DMS 273 treated with DMSO at 0.1 percent for 48 hours (cell line): ENCODE measurements around the gene NAA38.

Experiments used
- DNase-seq: peaks from one replicate; lab custom pipeline; 2025; lab: John Stamatoyannopoulos, UW

Gene NAA38, protein sequence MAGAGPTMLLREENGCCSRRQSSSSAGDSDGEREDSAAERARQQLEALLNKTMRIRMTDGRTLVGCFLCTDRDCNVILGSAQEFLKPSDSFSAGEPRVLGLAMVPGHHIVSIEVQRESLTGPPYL

GRCh38 chr17:7856811-7857712, at the start of gene NAA38:
NAA38 (minus strand) TSS chr17:7857559; CDS start chr17:7857463, 96 bp downstream.
- peak; percentile 97 for DNase-seq

DNA sequence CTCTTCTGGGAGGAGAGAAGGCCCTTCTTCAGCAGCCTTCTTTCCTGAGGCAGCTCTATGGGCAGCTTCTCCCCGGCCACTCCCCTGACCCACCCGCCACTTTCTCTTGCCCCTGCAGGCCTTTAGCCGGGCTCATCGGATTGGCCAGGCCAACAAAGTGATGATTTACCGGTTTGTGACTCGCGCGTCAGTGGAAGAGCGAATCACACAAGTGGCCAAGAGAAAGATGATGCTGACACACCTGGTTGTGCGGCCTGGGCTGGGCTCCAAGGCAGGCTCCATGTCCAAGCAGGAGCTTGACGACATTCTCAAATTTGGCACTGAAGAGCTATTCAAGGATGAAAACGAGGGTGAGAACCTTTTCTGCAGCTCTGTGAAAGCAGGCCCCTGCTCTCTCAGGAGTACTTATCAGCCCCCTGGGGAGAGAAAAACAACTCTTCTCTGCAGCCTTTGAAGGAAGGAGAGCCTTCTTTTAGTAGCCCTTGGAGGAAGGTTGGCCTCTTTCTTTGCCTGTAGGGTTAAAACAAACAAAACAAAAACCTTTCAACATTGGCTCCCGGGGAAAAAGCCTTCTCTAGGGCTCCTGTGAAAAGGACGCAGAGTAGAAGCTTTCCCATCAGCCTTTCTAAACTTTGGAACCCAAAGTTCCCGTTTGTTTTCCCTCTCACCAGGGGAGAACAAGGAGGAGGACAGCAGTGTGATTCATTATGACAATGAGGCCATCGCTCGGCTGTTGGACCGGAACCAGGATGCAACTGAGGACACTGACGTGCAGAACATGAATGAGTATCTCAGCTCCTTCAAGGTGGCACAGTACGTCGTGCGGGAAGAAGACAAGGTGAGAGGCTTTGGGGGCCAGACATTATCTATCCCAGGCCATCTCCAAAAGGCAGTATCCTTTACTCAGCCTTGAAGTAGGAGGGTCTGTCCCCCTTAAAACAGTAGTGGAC, 46.1 kb upstream of the NAA38 start:
- no peak for DNase-seq

GRCh38 chr17:7897773-7898172, 40.4 kb upstream of the NAA38 start:
- no peak for DNase-seq

DNA sequence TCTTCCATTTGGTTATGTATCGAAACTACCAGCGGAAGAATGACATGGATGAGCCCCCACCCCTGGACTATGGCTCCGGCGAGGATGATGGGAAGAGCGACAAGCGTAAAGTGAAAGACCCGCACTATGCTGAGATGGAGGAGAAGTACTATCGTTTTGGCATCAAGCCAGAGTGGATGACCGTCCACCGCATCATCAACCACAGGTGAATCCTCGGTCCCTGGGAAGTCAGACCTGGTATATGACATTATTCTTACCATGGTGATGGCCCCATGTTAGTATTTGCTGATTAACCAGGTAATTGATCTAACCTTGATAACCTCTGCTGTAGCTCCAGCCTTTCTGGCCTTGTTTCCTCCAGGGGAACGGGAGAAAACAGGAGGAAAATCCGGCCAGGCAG, 39.7 kb upstream of the NAA38 start:
- DNase-seq: no peak

GRCh38 chr17:7894866-7895265, 37.5 kb upstream of the NAA38 start:
- no peak for DNase-seq

GRCh38 chr17:7894226-7894625, 36.9 kb upstream of the NAA38 start:
- no peak for DNase-seq

DNA sequence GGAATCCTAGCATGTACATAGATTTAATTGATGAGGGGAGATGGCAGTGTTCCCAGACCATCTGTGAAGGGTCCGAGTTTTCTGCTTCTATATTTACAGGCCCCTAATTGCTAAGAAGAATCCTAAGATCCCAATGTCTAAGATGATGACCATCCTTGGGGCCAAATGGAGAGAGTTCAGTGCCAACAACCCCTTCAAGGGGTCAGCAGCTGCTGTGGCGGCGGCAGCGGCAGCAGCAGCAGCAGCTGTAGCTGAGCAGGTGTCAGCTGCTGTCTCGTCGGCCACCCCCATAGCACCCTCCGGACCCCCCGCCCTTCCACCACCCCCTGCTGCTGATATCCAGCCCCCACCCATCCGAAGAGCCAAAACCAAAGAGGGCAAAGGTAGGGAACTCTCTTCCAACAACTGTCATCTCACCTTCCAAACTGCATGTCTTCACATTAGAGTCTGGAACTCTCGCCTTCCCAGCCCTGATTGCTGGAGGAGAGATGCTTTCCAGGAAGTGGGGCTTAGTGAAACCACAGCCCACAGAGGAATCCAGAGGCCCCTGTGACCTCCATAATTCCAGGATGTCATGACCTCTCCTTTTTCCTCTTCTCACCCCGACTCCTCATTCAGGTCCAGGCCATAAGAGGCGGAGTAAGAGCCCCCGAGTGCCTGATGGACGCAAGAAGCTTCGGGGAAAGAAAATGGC, 36.0 kb upstream of the NAA38 start:
- no peak for DNase-seq

GRCh38 chr17:7889166-7889955, 32.0 kb upstream of the NAA38 start:
- peak; percentile 91 for DNase-seq

GRCh38 chr17:7888184-7888920, 31.0 kb upstream of the NAA38 start, which contains the start of gene CHD3:
CHD3 (plus strand) TSS chr17:7888789; CDS start chr17:7889001, 212 bp downstream.
- DNase-seq: no peak

DNA sequence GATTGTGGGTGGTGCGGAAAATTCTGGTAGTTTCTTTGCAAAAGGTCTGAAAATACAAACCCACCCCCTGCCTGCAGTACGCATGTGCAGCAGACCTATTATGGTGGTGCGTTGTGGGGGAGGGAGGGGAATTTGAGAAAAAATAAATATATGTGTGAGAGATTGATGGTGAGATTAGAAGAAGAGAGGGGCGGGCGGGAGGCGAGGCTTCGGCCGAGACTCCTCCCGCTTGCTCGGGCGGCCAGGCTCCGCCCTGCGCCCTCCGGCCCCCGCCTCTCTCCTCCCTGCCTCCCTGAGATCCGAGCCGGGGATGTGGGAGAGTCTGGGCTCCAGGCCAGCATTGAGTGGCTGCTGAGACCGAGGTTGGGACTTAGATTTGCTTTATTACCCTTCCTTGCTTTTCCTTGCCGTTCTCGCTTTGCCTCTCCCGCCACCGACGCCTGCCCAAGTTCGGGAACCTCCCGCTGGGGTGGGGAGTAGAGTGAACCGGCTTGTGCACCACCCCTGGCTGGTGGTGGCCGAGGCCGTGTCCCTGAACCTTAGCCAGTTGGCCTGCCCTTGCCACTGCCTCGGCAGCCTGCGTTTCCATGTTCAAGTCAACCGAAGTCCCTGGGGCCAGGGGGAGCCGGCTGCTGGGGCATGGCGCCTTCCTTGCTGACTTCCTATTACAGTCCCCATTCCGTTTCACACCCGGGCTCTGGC, 30.3 kb upstream of the NAA38 start:
- DNase-seq: peak; percentile 90

DNA sequence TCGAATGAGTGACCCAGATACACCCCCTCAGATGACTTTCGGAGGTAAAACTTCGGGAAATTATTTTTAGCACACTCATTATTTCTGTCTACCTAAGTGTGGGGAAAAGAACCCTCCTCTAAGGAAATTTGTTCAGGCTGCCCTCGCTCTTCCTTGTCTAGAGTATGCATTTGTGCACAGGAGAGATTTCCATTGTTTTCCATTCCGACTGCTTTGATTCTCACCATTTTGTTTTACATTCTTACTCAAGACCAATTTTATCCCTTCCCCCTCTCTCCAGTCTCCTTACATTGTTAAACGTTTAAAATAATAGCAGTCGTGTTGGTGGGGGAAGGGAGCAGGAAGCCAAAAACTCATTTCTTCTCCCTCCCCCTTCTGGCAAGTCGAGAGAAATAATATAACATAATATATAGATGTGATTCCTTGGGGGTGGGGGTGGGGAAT, 29.7 kb upstream of the NAA38 start:
- peak; percentile 75 for DNase-seq

- DNase-seq: peak; percentile 8
Measured at GRCh38 chr17:7886227-7887037, 29.1 kb upstream of the NAA38 start.

DNA sequence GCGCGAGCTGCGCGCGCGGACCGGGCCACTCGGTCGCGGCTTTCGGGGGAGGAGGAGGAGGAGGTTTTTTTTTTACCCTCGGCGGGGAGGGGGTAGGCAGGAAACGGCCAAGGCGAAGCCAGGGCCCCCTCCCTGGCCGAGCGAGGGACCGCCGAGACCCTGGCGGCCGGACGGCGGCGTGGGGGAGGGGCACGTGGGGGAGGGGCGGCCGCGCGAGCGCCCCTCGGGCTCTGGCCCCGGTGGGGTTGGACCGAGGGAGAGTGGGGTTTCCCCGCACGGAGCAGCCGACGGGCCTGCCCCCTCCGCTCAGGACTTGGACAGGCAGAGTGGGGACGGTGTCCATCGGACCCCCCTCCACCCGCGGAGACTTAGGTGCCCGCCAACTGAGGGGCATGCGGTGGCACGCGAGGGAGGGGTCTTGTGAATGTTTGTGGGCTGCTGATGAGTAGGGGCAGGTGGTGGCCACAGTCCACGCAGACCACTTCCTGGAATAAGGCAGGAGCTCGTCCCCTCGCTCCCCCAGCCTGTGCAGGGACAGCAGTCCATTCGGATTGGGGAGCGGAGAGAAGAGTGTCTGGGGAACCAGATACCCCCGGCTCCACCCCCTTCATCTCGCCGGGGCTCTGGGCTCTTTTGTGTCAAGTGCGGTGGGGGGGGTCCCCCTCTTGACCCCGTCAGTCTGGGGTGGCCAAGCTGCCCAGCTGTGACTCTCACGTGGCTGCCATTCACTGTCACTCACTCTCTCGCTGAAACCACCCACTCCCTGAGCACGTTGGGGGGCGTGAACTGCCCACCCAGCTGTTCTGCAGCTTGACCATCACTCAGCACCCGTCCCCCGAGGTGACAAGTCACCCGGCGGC, 28.2 kb upstream of the NAA38 start:
- DNase-seq: no peak

DNA sequence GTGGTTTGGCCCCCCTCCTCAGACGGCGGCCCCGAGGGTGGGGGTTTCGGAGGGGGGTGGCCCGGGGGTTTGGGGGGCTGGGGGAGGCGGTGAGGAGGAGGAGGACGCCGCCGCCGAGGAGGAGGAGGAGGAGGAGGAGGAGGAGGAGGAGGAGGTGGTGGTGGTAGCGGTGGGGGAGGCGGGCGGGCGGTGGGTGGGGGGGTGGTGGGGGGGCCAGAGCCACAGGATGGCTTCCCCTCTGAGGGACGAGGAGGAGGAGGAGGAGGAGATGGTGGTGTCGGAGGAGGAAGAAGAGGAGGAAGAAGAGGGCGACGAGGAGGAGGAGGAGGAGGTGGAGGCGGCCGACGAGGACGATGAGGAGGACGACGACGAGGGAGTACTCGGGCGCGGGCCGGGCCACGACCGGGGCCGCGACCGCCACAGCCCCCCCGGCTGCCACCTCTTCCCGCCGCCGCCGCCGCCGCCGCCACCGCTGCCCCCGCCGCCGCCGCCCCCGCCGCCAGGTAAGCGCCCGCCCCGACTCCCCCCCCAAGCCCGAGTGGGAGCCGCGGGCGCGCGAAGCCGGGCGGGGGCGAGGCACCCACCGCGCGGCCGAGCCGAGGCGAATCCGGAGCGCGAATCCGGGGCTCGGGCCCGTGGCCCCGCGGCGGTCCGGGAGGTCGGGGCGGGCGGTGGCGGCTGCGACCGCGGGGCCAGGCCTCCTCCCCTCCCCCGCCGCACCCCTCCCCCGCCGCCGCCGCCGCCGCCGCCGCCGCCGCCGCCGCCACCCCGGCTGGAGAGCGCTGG, 27.4 kb upstream of the NAA38 start:
- DNase-seq: no peak

DNA sequence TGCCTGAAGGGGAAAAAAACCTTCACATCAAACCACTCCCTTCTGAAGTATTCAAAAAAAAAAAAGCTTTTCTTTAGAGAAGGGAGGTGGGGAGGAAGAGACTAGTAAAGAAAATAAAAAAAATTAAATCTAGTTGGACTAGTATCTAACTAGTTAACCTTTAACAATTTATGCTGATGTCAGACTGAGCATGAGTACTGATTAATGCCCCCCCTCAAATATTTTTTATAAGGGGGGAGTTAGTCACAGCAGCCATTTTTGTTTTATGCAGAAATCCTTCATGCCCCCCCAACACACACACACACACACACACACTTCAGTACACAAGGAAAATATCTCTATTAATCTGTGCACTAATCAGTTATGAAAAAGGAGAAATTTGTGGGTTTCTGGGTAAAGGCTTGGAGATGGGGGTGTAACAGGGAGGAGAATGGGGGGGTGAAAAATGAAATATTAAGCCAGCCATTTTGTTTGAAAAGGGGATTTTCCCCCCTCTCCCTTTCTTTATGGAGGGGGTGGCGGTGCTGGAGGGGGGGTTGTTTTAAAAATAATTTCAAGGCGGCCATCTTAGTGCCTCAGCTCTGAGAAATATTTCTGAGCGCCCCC, 26.5 kb upstream of the NAA38 start:
- no peak for DNase-seq

- no peak for DNase-seq
Measured at GRCh38 chr17:7882629-7883028, 25.3 kb upstream of the NAA38 start.
